ENCODE data around the gene CPVL. TPM values are rescaled to one million over a fixed set of nuclear protein-coding genes. Genes with fewer than 3 reads are reported as not detected.

The CPVL gene
- total and polyA plus RNA-seq, 2 experiments from 2014 or later, result 31.9 to 37.8 TPM

DNA sequence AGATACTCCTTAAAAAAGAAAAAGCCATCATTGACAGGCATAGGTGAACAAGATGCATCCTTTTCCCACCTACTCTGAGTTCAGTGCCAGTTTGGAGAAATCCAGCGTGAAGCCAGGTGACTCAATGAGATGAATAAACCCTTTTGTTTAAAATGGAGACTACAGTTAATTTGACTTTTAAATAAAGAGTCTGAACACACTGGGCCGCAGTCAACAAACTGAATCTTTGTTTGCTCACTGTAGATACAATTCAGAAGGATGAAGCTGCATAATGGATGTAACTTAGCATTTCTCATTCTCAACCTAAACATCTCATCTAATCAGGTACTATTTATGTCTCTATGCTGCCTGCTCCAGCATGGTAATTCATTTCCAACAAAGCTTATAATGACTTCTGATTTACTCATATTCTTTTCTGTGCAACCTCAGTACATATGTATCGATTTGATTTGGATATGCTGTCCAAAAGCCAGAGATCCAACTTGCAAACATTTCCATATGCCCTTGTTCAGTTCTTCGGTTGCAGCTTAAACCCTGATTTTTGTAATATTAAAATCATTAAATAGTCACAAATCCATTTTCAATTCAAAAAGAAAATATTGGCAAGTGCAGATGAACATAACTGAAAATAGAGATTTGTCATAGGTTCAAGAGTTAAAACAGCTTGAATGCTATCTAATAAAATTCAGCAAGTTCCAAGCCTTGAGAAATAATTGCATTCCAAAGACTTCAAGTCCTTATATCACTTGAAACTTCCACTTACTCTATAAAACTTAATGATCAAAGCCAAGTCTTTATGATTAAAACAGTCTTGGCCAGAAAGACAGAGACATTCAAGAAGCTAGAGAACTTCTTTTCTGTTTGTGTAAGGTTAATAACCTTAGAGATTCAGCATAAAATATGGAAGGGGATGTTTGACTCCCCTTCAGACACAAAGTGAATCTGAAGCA, 67.8 kb downstream of the CPVL start (continued):
- TF ChIP-seq, protein P1, sequence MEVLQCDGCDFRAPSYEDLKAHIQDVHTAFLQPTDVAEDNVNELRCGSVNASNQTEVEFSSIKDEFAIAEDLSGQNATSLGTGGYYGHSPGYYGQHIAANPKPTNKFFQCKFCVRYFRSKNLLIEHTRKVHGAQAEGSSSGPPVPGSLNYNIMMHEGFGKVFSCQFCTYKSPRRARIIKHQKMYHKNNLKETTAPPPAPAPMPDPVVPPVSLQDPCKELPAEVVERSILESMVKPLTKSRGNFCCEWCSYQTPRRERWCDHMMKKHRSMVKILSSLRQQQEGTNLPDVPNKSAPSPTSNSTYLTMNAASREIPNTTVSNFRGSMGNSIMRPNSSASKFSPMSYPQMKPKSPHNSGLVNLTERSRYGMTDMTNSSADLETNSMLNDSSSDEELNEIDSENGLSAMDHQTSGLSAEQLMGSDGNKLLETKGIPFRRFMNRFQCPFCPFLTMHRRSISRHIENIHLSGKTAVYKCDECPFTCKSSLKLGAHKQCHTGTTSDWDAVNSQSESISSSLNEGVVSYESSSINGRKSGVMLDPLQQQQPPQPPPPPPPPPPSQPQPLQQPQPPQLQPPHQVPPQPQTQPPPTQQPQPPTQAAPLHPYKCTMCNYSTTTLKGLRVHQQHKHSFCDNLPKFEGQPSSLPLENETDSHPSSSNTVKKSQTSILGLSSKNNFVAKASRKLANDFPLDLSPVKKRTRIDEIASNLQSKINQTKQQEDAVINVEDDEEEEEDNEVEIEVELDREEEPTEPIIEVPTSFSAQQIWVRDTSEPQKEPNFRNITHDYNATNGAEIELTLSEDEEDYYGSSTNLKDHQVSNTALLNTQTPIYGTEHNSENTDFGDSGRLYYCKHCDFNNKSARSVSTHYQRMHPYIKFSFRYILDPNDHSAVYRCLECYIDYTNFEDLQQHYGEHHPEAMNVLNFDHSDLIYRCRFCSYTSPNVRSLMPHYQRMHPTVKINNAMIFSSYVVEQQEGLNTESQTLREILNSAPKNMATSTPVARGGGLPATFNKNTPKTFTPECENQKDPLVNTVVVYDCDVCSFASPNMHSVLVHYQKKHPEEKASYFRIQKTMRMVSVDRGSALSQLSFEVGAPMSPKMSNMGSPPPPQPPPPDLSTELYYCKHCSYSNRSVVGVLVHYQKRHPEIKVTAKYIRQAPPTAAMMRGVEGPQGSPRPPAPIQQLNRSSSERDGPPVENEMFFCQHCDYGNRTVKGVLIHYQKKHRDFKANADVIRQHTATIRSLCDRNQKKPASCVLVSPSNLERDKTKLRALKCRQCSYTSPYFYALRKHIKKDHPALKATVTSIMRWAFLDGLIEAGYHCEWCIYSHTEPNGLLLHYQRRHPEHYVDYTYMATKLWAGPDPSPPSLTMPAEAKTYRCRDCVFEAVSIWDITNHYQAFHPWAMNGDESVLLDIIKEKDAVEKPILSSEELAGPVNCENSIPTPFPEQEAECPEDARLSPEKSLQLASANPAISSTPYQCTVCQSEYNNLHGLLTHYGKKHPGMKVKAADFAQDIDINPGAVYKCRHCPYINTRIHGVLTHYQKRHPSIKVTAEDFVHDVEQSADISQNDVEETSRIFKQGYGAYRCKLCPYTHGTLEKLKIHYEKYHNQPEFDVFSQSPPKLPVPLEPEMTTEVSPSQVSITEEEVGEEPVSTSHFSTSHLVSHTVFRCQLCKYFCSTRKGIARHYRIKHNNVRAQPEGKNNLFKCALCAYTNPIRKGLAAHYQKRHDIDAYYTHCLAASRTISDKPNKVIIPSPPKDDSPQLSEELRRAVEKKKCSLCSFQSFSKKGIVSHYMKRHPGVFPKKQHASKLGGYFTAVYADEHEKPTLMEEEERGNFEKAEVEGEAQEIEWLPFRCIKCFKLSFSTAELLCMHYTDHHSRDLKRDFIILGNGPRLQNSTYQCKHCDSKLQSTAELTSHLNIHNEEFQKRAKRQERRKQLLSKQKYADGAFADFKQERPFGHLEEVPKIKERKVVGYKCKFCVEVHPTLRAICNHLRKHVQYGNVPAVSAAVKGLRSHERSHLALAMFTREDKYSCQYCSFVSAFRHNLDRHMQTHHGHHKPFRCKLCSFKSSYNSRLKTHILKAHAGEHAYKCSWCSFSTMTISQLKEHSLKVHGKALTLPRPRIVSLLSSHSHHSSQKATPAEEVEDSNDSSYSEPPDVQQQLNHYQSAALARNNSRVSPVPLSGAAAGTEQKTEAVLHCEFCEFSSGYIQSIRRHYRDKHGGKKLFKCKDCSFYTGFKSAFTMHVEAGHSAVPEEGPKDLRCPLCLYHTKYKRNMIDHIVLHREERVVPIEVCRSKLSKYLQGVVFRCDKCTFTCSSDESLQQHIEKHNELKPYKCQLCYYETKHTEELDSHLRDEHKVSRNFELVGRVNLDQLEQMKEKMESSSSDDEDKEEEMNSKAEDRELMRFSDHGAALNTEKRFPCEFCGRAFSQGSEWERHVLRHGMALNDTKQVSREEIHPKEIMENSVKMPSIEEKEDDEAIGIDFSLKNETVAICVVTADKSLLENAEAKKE (CRISPR knock-in tag; IDR thresholded peaks at IDR 0.05), result no peak
- no peak for TF ChIP-seq CREB1 (CRISPR knock-in tag; IDR thresholded peaks at IDR 0.05; ENCODE audit: low read depth)
- TF ChIP-seq, protein P2, sequence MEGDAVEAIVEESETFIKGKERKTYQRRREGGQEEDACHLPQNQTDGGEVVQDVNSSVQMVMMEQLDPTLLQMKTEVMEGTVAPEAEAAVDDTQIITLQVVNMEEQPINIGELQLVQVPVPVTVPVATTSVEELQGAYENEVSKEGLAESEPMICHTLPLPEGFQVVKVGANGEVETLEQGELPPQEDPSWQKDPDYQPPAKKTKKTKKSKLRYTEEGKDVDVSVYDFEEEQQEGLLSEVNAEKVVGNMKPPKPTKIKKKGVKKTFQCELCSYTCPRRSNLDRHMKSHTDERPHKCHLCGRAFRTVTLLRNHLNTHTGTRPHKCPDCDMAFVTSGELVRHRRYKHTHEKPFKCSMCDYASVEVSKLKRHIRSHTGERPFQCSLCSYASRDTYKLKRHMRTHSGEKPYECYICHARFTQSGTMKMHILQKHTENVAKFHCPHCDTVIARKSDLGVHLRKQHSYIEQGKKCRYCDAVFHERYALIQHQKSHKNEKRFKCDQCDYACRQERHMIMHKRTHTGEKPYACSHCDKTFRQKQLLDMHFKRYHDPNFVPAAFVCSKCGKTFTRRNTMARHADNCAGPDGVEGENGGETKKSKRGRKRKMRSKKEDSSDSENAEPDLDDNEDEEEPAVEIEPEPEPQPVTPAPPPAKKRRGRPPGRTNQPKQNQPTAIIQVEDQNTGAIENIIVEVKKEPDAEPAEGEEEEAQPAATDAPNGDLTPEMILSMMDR (conservative IDR thresholded peaks at IDR 0.05; ENCODE audit: low read depth in 2 of 2), result no peak
- no peak for TF ChIP-seq JUNB (IDR thresholded peaks at IDR 0.05; ENCODE audit: unreplicated experiment)
- TF ChIP-seq EZH2 (IDR thresholded peaks at IDR 0.05; ENCODE audit: low read depth, unreplicated experiment), result no peak

DNA sequence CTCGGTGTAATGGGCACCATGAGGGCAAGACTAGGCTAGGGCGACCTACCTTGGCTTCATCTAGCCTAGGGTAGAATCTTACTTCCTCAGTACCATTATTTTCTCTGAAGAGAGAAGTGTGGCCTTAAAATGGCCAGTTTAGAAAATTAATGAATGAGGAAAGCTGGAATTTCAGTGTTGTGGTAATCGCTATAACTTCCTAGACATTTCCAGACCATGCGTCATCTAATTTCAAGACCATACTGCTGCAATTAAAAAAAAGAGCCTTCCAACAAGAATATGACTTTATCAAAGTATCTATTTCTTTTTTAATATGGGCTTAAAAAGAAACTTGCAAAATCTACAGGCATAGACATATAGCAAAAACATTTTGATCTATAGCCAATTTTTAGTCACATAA, 68.5 kb downstream of the CPVL start:
- no peak for ATAC-seq
- H3K27ac ChIP-seq (ENCODE audit: low read depth), result no peak overlapping the region

More for the DNA sequence above, 68.5 kb downstream of the CPVL start:
- no peaks in the 10 kb centered on the region for H3F3A ChIP-seq (replicated peaks; ENCODE audit: low read depth)
- H3K4me2 ChIP-seq, result no peak overlapping the region
- H2AFZ ChIP-seq, result no peak overlapping the region
- no peaks in the 10 kb centered on the region for H4K20me1 ChIP-seq (replicated peaks; ENCODE audit: insufficient read depth)
- H3K9me2 ChIP-seq (ENCODE audit: insufficient read depth), result no peaks in the 10 kb centered on the region
- TF ChIP-seq JUNB (IDR thresholded peaks at IDR 0.05; ENCODE audit: unreplicated experiment) (no peak), ZNF114 (CRISPR knock-in tag; IDR thresholded peaks at IDR 0.05) (no peak)
- TF ChIP-seq, protein P2 (conservative IDR thresholded peaks at IDR 0.05; ENCODE audit: low read depth in 2 of 2), result no peak
- Mint-ChIP-seq H3K4me3 (no peak overlapping the region), H3K27ac (no peak overlapping the region), H3K4me1 (peaks cover 5% of the 10 kb centered on the region), H3K9me3 (no peaks in the 10 kb centered on the region), H3K36me3 (ENCODE audit: low read depth) (no peaks in the 10 kb centered on the region), H3K27me3 (ENCODE audit: insufficient read depth, low read depth, poor library complexity) (peaks cover 2% of the 10 kb centered on the region)
- DNase-seq (ENCODE audit: low spot score), result no peak
- no peaks in the 10 kb centered on the region for H3K79me2 ChIP-seq (replicated peaks; ENCODE audit: insufficient read depth)
- no peak overlapping the region for H3K4me3 ChIP-seq
- H3K4me1 ChIP-seq (ENCODE audit: insufficient read depth), result peaks cover 4% of the 10 kb centered on the region; the same call in 1 of the 2 replicates
- H3K36me3 ChIP-seq (ENCODE audit: insufficient read depth), result no peaks in the 10 kb centered on the region
- H3K27me3 ChIP-seq (ENCODE audit: insufficient read depth), result no peaks in the 10 kb centered on the region
